ENCODE measurements around the gene KRT10. TPM values are rescaled to one million over a fixed set of nuclear protein-coding genes. Genes with fewer than 3 reads are reported as not detected.

Gene KRT10
- total and polyA plus RNA-seq, 4 experiments from 2014 or later = 37.6 to 181 (median 90.5) TPM

DNA sequence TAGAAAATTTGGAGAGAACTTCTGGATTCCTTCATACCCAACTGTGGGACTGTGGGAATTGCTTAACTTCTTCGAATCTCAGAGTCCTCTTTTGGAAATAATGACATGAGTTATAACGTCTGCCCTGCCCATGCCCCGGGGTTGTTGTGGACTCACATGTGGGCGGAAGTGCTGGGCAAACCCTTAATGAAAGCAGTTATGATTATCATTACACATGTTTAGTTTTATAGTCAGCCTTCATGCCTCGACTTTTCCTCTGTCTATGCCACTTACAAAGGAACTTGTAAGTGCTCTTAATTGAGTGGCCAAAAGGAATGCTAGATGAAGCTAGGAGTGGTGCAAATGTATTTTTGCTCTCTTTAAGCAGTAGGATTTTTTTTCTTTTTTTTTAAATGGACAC, 44.0 kb downstream of the KRT10 start:
- Histone ChIP-seq H3K4me1 (ENCODE audit: insufficient read depth, low read length) (no peaks in the 10 kb centered on the region), H3K36me3 (ENCODE audit: insufficient read depth, low read length) (no peaks in the 10 kb centered on the region), H3K4me3 (ENCODE audit: low read length in 2 of 2) (no peak overlapping the region), H3K27ac (ENCODE audit: low read depth, low read length) (no peak overlapping the region), H3K9me3 (ENCODE audit: control insufficient read depth in 1 of 2, low read length in 2 of 2) (no peaks in the 10 kb centered on the region), H3K27me3 (ENCODE audit: insufficient read depth, low read length) (peaks cover 35% of the 10 kb centered on the region)
- peaks cover 51 to 62% of the 10 kb centered on the region in 2 donors for H3K27me3 Mint-ChIP-seq
- intact Hi-C loops (cut with micrococcal nuclease) = no loop called here
- CTCF ChIA-PET (ENCODE audit: partially characterized antibody) = no interaction called here
- no peaks in the 10 kb centered on the region for H3K36me3 Mint-ChIP-seq
- H3K4me1 Mint-ChIP-seq = peaks cover 0 to 7% (median under 1%) of the 10 kb centered on the region in 4 donors
- no peak overlapping the region for H3K4me3 Mint-ChIP-seq
- DNase-seq = no peak
- no peaks in the 10 kb centered on the region for H3K9me3 Mint-ChIP-seq
- POLR2A ChIA-PET (ENCODE audit: partially characterized antibody) = interaction anchor here (1.5 kb wide), 1 partner anchor 39 kb away, joined by 3 read pairs; no protein-coding TSS in a partner anchor
- H3K27ac Mint-ChIP-seq = no peak overlapping the region

DNA sequence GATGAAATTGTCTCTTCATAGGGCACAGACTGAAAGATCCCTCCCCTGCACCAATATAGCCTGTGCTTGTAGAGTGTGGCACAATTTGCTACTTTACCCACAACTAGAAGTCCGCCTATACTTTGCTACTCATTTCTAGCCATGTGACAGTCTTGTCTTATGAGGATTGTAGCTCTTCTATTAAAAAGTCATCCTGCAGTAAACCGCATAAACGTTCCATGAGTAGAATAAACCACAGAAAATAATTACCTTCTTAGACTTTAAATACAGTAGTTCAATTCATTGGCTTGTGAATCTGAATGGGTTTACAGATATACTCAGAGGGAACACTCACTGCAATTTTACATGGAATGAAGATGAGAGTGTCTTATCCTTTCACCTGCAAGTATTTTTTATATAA, 44.4 kb downstream of the KRT10 start:
- no peaks in the 10 kb centered on the region for H3K36me3 Mint-ChIP-seq
- DNase-seq = no peak
- intact Hi-C loops (cut with micrococcal nuclease) = no loop called here
- no peak overlapping the region for H3K27ac Mint-ChIP-seq
- Histone ChIP-seq H3K27me3 (ENCODE audit: insufficient read depth, low read length) (peaks cover 35% of the 10 kb centered on the region), H3K4me3 (ENCODE audit: low read length in 2 of 2) (no peak overlapping the region), H3K9me3 (ENCODE audit: control insufficient read depth in 1 of 2, low read length in 2 of 2) (no peaks in the 10 kb centered on the region), H3K36me3 (ENCODE audit: insufficient read depth, low read length) (no peaks in the 10 kb centered on the region), H3K4me1 (ENCODE audit: insufficient read depth, low read length) (no peaks in the 10 kb centered on the region), H3K27ac (ENCODE audit: low read depth, low read length) (no peak overlapping the region)
- no peak overlapping the region for H3K4me3 Mint-ChIP-seq
- H3K27me3 Mint-ChIP-seq = peaks cover 49 to 59% of the 10 kb centered on the region in 2 donors
- ChIA-PET POLR2A (ENCODE audit: partially characterized antibody) (no interaction called here), CTCF (ENCODE audit: partially characterized antibody) (no interaction called here)
- peaks cover 0 to 7% (median under 1%) of the 10 kb centered on the region in 4 donors for H3K4me1 Mint-ChIP-seq
- no peaks in the 10 kb centered on the region for H3K9me3 Mint-ChIP-seq

DNA sequence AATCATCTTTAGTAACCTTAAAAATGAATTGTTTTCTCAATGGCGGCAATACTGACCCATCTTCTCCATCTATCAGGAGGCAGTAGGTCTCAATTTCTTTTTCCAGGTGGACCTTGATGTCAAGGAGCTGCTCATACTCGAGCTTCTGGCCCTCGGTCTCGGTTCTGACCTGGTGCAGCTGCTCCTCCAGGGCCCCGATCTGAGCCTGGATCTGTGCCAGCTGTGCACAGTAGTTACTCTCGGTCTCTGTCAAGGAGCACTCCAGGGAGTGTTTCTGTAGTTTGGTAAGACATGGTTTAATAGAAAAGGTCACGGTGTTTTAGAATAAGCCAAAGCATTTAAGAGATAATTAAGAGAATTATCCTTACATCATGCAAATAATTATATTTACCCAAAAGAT, 45.0 kb downstream of the KRT10 start:
- Mint-ChIP-seq H3K9me3 (no peaks in the 10 kb centered on the region), H3K4me1 (peaks cover 0 to 7% (median under 1%) of the 10 kb centered on the region in 4 donors), H3K4me3 (no peak overlapping the region), H3K27ac (no peak overlapping the region), H3K27me3 (peaks cover 50 to 63% of the 10 kb centered on the region in 2 donors), H3K36me3 (no peaks in the 10 kb centered on the region)
- H3K27ac ChIP-seq (ENCODE audit: low read depth, low read length) = no peak overlapping the region
- H3K9me3 ChIP-seq (ENCODE audit: control insufficient read depth in 1 of 2, low read length in 2 of 2) = no peaks in the 10 kb centered on the region
- ChIA-PET POLR2A (ENCODE audit: partially characterized antibody) (no interaction called here), CTCF (ENCODE audit: partially characterized antibody) (no interaction called here)
- no peak overlapping the region for H3K4me3 ChIP-seq (ENCODE audit: low read length in 2 of 2)
- peaks cover 35% of the 10 kb centered on the region for H3K27me3 ChIP-seq (ENCODE audit: insufficient read depth, low read length)
- no peak for DNase-seq
- no peaks in the 10 kb centered on the region for H3K4me1 ChIP-seq (ENCODE audit: insufficient read depth, low read length)
- no peaks in the 10 kb centered on the region for H3K36me3 ChIP-seq (ENCODE audit: insufficient read depth, low read length)
- intact Hi-C loops (cut with micrococcal nuclease) = no loop called here

DNA sequence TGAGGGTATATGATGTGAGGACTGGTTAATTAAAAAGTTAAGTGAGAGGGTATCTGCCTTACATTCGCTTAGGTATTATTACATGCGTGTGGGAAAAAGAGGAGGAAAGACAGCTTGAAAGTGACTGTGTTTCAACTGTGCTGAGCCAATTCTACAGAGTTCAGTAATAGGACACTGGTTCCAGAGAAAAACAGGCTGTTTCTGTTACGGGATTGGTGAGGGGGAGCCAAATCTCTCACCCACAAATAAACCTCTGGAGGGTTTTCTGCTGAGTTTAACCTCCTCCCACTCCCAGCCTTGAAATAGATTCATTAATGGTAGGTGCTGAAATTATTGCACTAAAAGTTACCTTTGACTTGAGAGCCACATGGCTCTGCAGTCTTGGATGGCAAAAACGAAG, 46.5 kb downstream of the KRT10 start:
- peaks cover 0 to 7% (median under 1%) of the 10 kb centered on the region in 4 donors for H3K4me1 Mint-ChIP-seq
- no peaks in the 10 kb centered on the region for H3K4me1 ChIP-seq (ENCODE audit: insufficient read depth, low read length)

DNA sequence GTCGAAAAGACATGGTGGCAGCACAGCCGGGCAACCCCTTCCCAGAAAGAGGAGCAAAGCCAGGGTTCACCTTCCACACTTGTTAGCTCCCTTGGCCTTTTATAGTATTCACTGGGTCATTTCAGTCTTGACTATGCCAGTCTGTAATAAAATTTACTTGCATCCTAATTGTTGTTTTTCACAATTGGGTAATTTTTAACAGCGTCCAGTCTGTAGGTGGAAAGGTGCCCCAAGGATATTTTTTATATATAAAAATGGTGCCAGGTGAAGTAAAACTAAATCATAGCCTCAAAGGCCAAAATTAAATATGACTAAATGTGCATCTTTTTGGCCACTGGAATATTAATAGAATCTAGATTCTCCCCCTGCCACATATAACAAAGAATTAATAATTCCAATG, 50.3 kb downstream of the KRT10 start, which contains the start of gene KRT26:
TSS of gene KRT26 (minus strand) at position 101 of the 400 bp plus-strand sequence. CDS start at position 13, 88 bp downstream.
- CTCF ChIA-PET (ENCODE audit: partially characterized antibody) = no interaction called here
- POLR2A ChIA-PET (ENCODE audit: partially characterized antibody) = no interaction called here
- Mint-ChIP-seq H3K9me3 (no peaks in the 10 kb centered on the region), H3K27ac (no peak within 1 kb of the TSS), H3K4me3 (no peak within 1 kb of the TSS), H3K36me3 (no peaks in the 10 kb centered on the region), H3K27me3 (peaks cover 34 to 43% of the 10 kb centered on the region in 2 donors), H3K4me1 (no peaks in the 10 kb centered on the region)
- Histone ChIP-seq H3K4me3 (ENCODE audit: low read length in 2 of 2) (no peak within 1 kb of the TSS), H3K27me3 (ENCODE audit: insufficient read depth, low read length) (peaks cover 20% of the 10 kb centered on the region), H3K27ac (ENCODE audit: low read depth, low read length) (no peak within 1 kb of the TSS), H3K36me3 (ENCODE audit: insufficient read depth, low read length) (no peaks in the 10 kb centered on the region), H3K9me3 (ENCODE audit: control insufficient read depth in 1 of 2, low read length in 2 of 2) (no peaks in the 10 kb centered on the region), H3K4me1 (ENCODE audit: insufficient read depth, low read length) (no peaks in the 10 kb centered on the region)
- no peak for DNase-seq
- intact Hi-C loops (cut with micrococcal nuclease) = no loop called here

More for the DNA sequence above, 46.5 kb downstream of the KRT10 start:
- DNase-seq = no peak
- H3K27me3 ChIP-seq (ENCODE audit: insufficient read depth, low read length) = peaks cover 35% of the 10 kb centered on the region
- H3K4me3 ChIP-seq (ENCODE audit: low read length in 2 of 2) = no peak overlapping the region
- peaks cover 53 to 65% of the 10 kb centered on the region in 2 donors for H3K27me3 Mint-ChIP-seq
- H3K27ac Mint-ChIP-seq = no peak overlapping the region
- H3K36me3 ChIP-seq (ENCODE audit: insufficient read depth, low read length) = no peaks in the 10 kb centered on the region
- intact Hi-C loops (cut with micrococcal nuclease) = no loop called here
- POLR2A ChIA-PET (ENCODE audit: partially characterized antibody) = no interaction called here
- CTCF ChIA-PET (ENCODE audit: partially characterized antibody) = no interaction called here
- H3K36me3 Mint-ChIP-seq = no peaks in the 10 kb centered on the region
- H3K9me3 ChIP-seq (ENCODE audit: control insufficient read depth in 1 of 2, low read length in 2 of 2) = no peaks in the 10 kb centered on the region
- no peak overlapping the region for H3K4me3 Mint-ChIP-seq
- no peak overlapping the region for H3K27ac ChIP-seq (ENCODE audit: low read depth, low read length)
- H3K9me3 Mint-ChIP-seq = no peaks in the 10 kb centered on the region

Other genes starting within 250 kb of the KRT10 start
- 10 to 100 TPM; 87.6 to 91.0 TPM for gene SMARCE1, start 174.8 kb downstream of the KRT10 start, total RNA-seq
- gene SMARCE1, start 174.8 kb downstream of the KRT10 start, polyA plus RNA-seq = 100 to 1,000 TPM; 148 to 197 TPM
- not detected for gene KRT222, start 157.4 kb downstream of the KRT10 start, total RNA-seq
- not detected for gene KRT222, start 157.4 kb downstream of the KRT10 start, polyA plus RNA-seq
- not detected for gene KRT24, start 118.9 kb downstream of the KRT10 start, total RNA-seq
- not detected for gene KRT24, start 118.9 kb downstream of the KRT10 start, polyA plus RNA-seq
- not detected for gene KRT25, start 67.3 kb downstream of the KRT10 start, total RNA-seq
- gene KRT25, start 67.3 kb downstream of the KRT10 start, polyA plus RNA-seq = not detected
- gene KRT26, start 50.4 kb downstream of the KRT10 start, total RNA-seq = not detected
- not detected for gene KRT26, start 50.4 kb downstream of the KRT10 start, polyA plus RNA-seq
- gene KRT27, start 40.1 kb downstream of the KRT10 start, total RNA-seq = not detected
- gene KRT27, start 40.1 kb downstream of the KRT10 start, polyA plus RNA-seq = not detected
- gene KRT28, start 22.7 kb downstream of the KRT10 start, total RNA-seq = not detected
- not detected for gene KRT28, start 22.7 kb downstream of the KRT10 start, polyA plus RNA-seq
- gene KRT12, start 44.6 kb upstream of the KRT10 start, total RNA-seq = not detected
- not detected for gene KRT12, start 44.6 kb upstream of the KRT10 start, polyA plus RNA-seq
- gene KRT20, start 62.6 kb upstream of the KRT10 start, total RNA-seq = not detected
- not detected for gene KRT20, start 62.6 kb upstream of the KRT10 start, polyA plus RNA-seq
- not detected for gene KRT23, start 115.0 kb upstream of the KRT10 start, total RNA-seq
- under 1 TPM in 1 of 2 donors, not detected in 1; 0.15 TPM for gene KRT23, start 115.0 kb upstream of the KRT10 start, polyA plus RNA-seq
- not detected for gene KRT39, start 144.3 kb upstream of the KRT10 start, total RNA-seq
- gene KRT39, start 144.3 kb upstream of the KRT10 start, polyA plus RNA-seq = not detected
- not detected for gene KRT40, start 161.7 kb upstream of the KRT10 start, total RNA-seq
- gene KRT40, start 161.7 kb upstream of the KRT10 start, polyA plus RNA-seq = not detected
- not detected for gene KRTAP3-3, start 171.6 kb upstream of the KRT10 start, total RNA-seq
- not detected for gene KRTAP3-3, start 171.6 kb upstream of the KRT10 start, polyA plus RNA-seq
- not detected for gene KRTAP3-2, start 177.3 kb upstream of the KRT10 start, total RNA-seq
- not detected for gene KRTAP3-2, start 177.3 kb upstream of the KRT10 start, polyA plus RNA-seq
- not detected for gene KRTAP3-1, start 186.5 kb upstream of the KRT10 start, total RNA-seq
- not detected for gene KRTAP3-1, start 186.5 kb upstream of the KRT10 start, polyA plus RNA-seq
- gene KRTAP1-5, start 204.6 kb upstream of the KRT10 start, total RNA-seq = not detected
- gene KRTAP1-5, start 204.6 kb upstream of the KRT10 start, polyA plus RNA-seq = not detected
- not detected for gene KRTAP1-4, start 207.6 kb upstream of the KRT10 start, total RNA-seq
- gene KRTAP1-4, start 207.6 kb upstream of the KRT10 start, polyA plus RNA-seq = not detected
- not detected for gene KRTAP1-3, start 212.3 kb upstream of the KRT10 start, total RNA-seq
- not detected for gene KRTAP1-3, start 212.3 kb upstream of the KRT10 start, polyA plus RNA-seq
- not detected for gene KRTAP1-1, start 218.8 kb upstream of the KRT10 start, total RNA-seq
- gene KRTAP1-1, start 218.8 kb upstream of the KRT10 start, polyA plus RNA-seq = not detected
- not detected for gene KRTAP2-1, start 224.7 kb upstream of the KRT10 start, total RNA-seq
- not detected for gene KRTAP2-1, start 224.7 kb upstream of the KRT10 start, polyA plus RNA-seq
- gene KRTAP2-2, start 232.6 kb upstream of the KRT10 start, total RNA-seq = not detected
- gene KRTAP2-2, start 232.6 kb upstream of the KRT10 start, polyA plus RNA-seq = not detected
- not detected for gene KRTAP2-3, start 237.5 kb upstream of the KRT10 start, total RNA-seq
- gene KRTAP2-3, start 237.5 kb upstream of the KRT10 start, polyA plus RNA-seq = not detected
- gene KRTAP2-4, start 243.3 kb upstream of the KRT10 start, total RNA-seq = not detected
- not detected for gene KRTAP2-4, start 243.3 kb upstream of the KRT10 start, polyA plus RNA-seq